HG03520 (cell line): ENCODE measurements around the gene B3GAT1.

Experiments
- ATAC-seq: cut with Tn5 transposase; IDR thresholded peaks from one replicate; pipeline ENCODE4 v1.9.1; 2021; ENCODE audit warnings: mild to moderate bottlenecking, moderate library complexity; ENCODE audit not compliant: unreplicated experiment

The B3GAT1 gene

GRCh38 chr11:134340354-134340964 is 71.6 kb downstream of the B3GAT1 start:
- ATAC-seq, result no peak

- no peak for ATAC-seq
These were observed 72.3 kb downstream of the B3GAT1 start for GRCh38 chr11:134339756-134340155.

- ATAC-seq, result no peak
These were observed 73.4 kb downstream of the B3GAT1 start for GRCh38 chr11:134338654-134339053.

GRCh38 chr11:134338068-134338467 is 74.0 kb downstream of the B3GAT1 start:
- ATAC-seq, result no peak

GRCh38 chr11:134337051-134337450 is 75.0 kb downstream of the B3GAT1 start:
- ATAC-seq, result no peak

- ATAC-seq, result no peak
These were observed 77.1 kb downstream of the B3GAT1 start for GRCh38 chr11:134334796-134335571.

GRCh38 chr11:134333946-134334345 is 78.1 kb downstream of the B3GAT1 start:
- ATAC-seq, result no peak

GRCh38 chr11:134333312-134333711 is 78.7 kb downstream of the B3GAT1 start:
- no peak for ATAC-seq

- no peak for ATAC-seq
These were observed 79.3 kb downstream of the B3GAT1 start for GRCh38 chr11:134332782-134333181.

- ATAC-seq, result peak; percentile 16
These were observed 79.8 kb downstream of the B3GAT1 start for GRCh38 chr11:134332189-134332631.

- peak; percentile 73 for ATAC-seq
These were observed 80.5 kb downstream of the B3GAT1 start, which contains the start of gene GLB1L2 for GRCh38 chr11:134331354-134332188. Gene GLB1L2 (plus strand): TSS chr11:134331988. CDS start chr11:134332062, 74 bp downstream.

- no peak for ATAC-seq
These were observed 81.3 kb downstream of the B3GAT1 start for GRCh38 chr11:134330611-134331353.
